Measurements from ENCODE around the gene CCN5. TPM values are rescaled to one million over a fixed set of nuclear protein-coding genes. Genes with fewer than 3 reads are reported as not detected.
A peak's percentile ranks its signal among the peaks of the same experiment; 100 is the strongest.

Gene CCN5
- total and polyA plus RNA-seq, 7 donors = 1.0 to 48.7 (median 15.0) TPM

- TF ChIP-seq POLR2A (IDR thresholded peaks at IDR 0.05) = no peak
- TF ChIP-seq EP300 (IDR thresholded peaks at IDR 0.05) = no peak
- TF ChIP-seq POLR2AphosphoS5 (IDR thresholded peaks at IDR 0.05) = no peak
- no peak for TF ChIP-seq CTCF (IDR thresholded peaks at IDR 0.05)
- Histone ChIP-seq H3K4me3 (no peak overlapping the region), H3K4me1 (peaks cover 0 to 33% (median 22%) of the 10 kb centered on the region in 4 donors), H3K27ac (peak overlapping the region in 1 of 4 donors; percentile 31), H3K36me3 (no peaks in the 10 kb centered on the region), H3K9me3 (peaks cover 0 to 2% (median 0%) of the 10 kb centered on the region in 4 donors), H3K27me3 (no peaks in the 10 kb centered on the region)
- intact Hi-C loops (cut with DNase I) = loop anchor here (10.0 kb wide), 1 partner anchor 412 kb away; the partner anchor contains the start of gene FITM2
- WGBS, 2 donors = 90 to 92% methylated on average over 11 of the region's 11 CpGs
- DNase-seq = no peak
Observed at GRCh38 chr20:44727039-44727438, 11.9 kb downstream of the CCN5 start.

- TF ChIP-seq CTCF (IDR thresholded peaks at IDR 0.05) = no peak
- peaks cover 0 to 33% (median 22%) of the 10 kb centered on the region in 4 donors for H3K4me1 ChIP-seq
Observed at GRCh38 chr20:44727651-44728050, 12.5 kb downstream of the CCN5 start.

GRCh38 chr20:44728801-44729443, 13.8 kb downstream of the CCN5 start:
- WGBS, 2 donors = 8 to 33% methylated on average over 9 of the region's 9 CpGs
- H3K4me3 ChIP-seq = no peak overlapping the region
- TF ChIP-seq POLR2AphosphoS5 (IDR thresholded peaks at IDR 0.05) (peak in 2 of 4 donors; percentile 14 to 46), EP300 (IDR thresholded peaks at IDR 0.05) (no peak)
- peak; percentile 87 for DNase-seq
- intact Hi-C loops (cut with DNase I) = loop anchor here (10.0 kb wide), 1 partner anchor 414 kb away; the partner anchor contains the start of gene FITM2
- no peaks in the 10 kb centered on the region for H3K27me3 ChIP-seq
- peak overlapping the region; percentile 24 to 61 (median 48) for H3K27ac ChIP-seq
- no peaks in the 10 kb centered on the region for H3K36me3 ChIP-seq
- H3K4me1 ChIP-seq = peaks cover 0 to 39% (median 23%) of the 10 kb centered on the region in 4 donors
- no peaks in the 10 kb centered on the region for H3K9me3 ChIP-seq

More at GRCh38 chr20:44727651-44728050, 12.5 kb downstream of the CCN5 start:
- WGBS, 2 donors = 84 to 93% methylated on average over 2 of the region's 2 CpGs
- peaks cover 0 to 2% (median 0%) of the 10 kb centered on the region in 4 donors for H3K9me3 ChIP-seq
- DNase-seq = no peak
- intact Hi-C loops (cut with DNase I) = loop anchor here (10.0 kb wide), 1 partner anchor 413 kb away; the partner anchor contains the start of gene FITM2
- H3K4me3 ChIP-seq = no peak overlapping the region
- H3K27me3 ChIP-seq = no peaks in the 10 kb centered on the region
- peak overlapping the region in 1 of 4 donors; percentile 22 for H3K27ac ChIP-seq
- H3K36me3 ChIP-seq = no peaks in the 10 kb centered on the region

- no peak for TF ChIP-seq EP300 (IDR thresholded peaks at IDR 0.05)
- no peak for TF ChIP-seq CTCF (IDR thresholded peaks at IDR 0.05)
- TF ChIP-seq POLR2A (IDR thresholded peaks at IDR 0.05) = no peak
- no peak for TF ChIP-seq POLR2AphosphoS5 (IDR thresholded peaks at IDR 0.05)
- H3K27me3 ChIP-seq = no peaks in the 10 kb centered on the region
- no peak overlapping the region for H3K4me3 ChIP-seq
- WGBS, 2 donors = 86 to 89% methylated on average over 2 of the region's 2 CpGs
- intact Hi-C loops (cut with DNase I) = loop anchor here (5.0 to 10.0 kb wide), 3 partner anchors 196 to 516 kb away; partner anchors contain the start of gene OSER1
- no peak for DNase-seq
- peak overlapping the region in 2 of 4 donors; percentile 39 to 48 for H3K27ac ChIP-seq
- no peaks in the 10 kb centered on the region for H3K36me3 ChIP-seq
- no peaks in the 10 kb centered on the region for H3K9me3 ChIP-seq
- H3K4me1 ChIP-seq = peaks cover 0 to 39% (median 23%) of the 10 kb centered on the region in 4 donors
Observed at GRCh38 chr20:44730441-44730840, 15.3 kb downstream of the CCN5 start.

GRCh38 chr20:44731657-44732056, 16.5 kb downstream of the CCN5 start:
- Histone ChIP-seq H3K27ac (peak overlapping the region in 3 of 4 donors; percentile 31 to 48 (median 39)), H3K36me3 (no peaks in the 10 kb centered on the region), H3K4me1 (peaks cover 0 to 39% (median 23%) of the 10 kb centered on the region in 4 donors), H3K27me3 (no peaks in the 10 kb centered on the region), H3K4me3 (no peak overlapping the region), H3K9me3 (no peaks in the 10 kb centered on the region)
- no peak for DNase-seq
- TF ChIP-seq POLR2AphosphoS5 (IDR thresholded peaks at IDR 0.05) (no peak), EP300 (IDR thresholded peaks at IDR 0.05) (no peak), CTCF (IDR thresholded peaks at IDR 0.05) (no peak), POLR2A (IDR thresholded peaks at IDR 0.05) (no peak)
- intact Hi-C loops (cut with DNase I) = loop anchor here (5.0 to 10.0 kb wide), 3 partner anchors 197 to 517 kb away; partner anchors contain the start of gene OSER1
- 71 to 84% methylated on average over 8 of the region's 8 CpGs for WGBS, 2 donors
